ENCODE measurements around the gene PI4KB. TPM values are rescaled to one million over a fixed set of nuclear protein-coding genes. Genes with fewer than 3 reads are reported as not detected.

Gene PI4KB
- polyA plus RNA-seq, 1 of the 3 experiments (the other 2 are of a cell fraction): 62.9 TPM

DNA sequence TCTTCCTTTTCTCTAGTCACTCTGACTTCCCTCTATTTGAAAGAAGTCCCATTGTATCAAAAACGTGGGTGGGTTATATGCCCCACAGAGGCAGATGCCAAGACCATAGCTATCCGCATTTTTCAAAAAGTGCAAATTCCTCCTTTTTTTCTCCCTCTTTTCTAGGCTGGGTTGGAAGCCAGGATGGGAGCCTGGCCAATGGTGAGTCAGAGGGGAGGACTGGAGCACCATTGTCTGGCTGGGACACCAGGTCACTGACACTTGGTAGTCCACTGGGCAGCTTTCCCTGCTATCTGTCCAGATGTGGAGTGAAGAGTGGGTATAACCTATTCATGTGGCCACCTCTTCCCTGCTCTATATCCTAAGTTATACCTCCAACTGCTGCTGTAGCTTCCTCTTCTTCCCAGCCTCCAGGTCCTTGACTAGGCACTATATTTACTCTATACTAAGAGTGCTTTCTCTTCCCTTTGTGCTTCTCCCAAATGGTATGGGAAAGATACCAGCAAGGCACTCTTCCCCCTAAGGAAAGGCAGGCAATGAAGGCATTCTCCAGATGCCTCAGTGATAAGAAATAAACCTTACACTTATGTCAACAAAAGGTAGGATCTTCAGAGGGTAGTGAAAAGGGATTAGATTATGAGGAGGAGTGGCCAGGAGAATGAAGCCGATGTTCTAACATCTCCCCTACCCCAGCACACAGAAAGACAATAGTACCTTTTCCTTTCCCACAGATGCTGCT, 12.9 kb downstream of the PI4KB start:
- Histone ChIP-seq H3K27ac (ENCODE audit: low read depth in 2 of 2, low read length in 1 of 2) (peak overlapping the region; percentile 44 to 90; a peak in 3 of 4 replicates), H2AFZ (ENCODE audit: low read depth) (no peak overlapping the region), H3K9ac (no peak overlapping the region), H3K9me3 (no peaks in the 10 kb centered on the region), H4K20me1 (ENCODE audit: insufficient read depth) (peaks cover 14% of the 10 kb centered on the region), H3K4me1 (ENCODE audit: control insufficient read depth in 1 of 2, insufficient read depth in 2 of 2, low read depth in 1 of 2, low read length in 1 of 2) (peaks cover 22 to 44% of the 10 kb centered on the region in 2 experiments), H3F3A (replicated peaks; ENCODE audit: insufficient read depth) (peaks cover 40% of the 10 kb centered on the region), H3K4me2 (peak overlapping the region; percentile 66), H3K4me3 (ENCODE audit: low read depth in 2 of 2, low read length in 1 of 2) (no peak overlapping the region), H3K79me2 (ENCODE audit: insufficient read depth) (peaks cover 46% of the 10 kb centered on the region; the same call in 1 of the 2 replicates), H3K9me2 (no peaks in the 10 kb centered on the region), H3K27me3 (ENCODE audit: insufficient read depth) (no peaks in the 10 kb centered on the region), H3K36me3 (replicated peaks in 1 of 2; ENCODE audit: control insufficient read depth in 1 of 2, insufficient read depth in 2 of 2, low read length in 1 of 2) (peaks cover 25 to 42% of the 10 kb centered on the region in 2 experiments)
- DNase-seq: no peak
- ChIA-PET CTCF (interaction anchor here (0.6 to 15.1 kb wide), 4 partner anchors 12 to 73 kb away, joined by 3 to 309 read pairs (median 23); no protein-coding TSS in a partner anchor), POLR2A (interaction anchor here (0.8 kb wide), 1 partner anchor 9 kb away, joined by 3 read pairs; no protein-coding TSS in a partner anchor)
- WGBS (ENCODE audit: low lambda C conversion rate): 44% methylated on average over 3 of the region's 3 CpGs
- TF ChIP-seq NRF1 (IDR thresholded peaks at IDR 0.05; ENCODE audit: low read depth, low read length): no peak
- TF ChIP-seq, protein P1, sequence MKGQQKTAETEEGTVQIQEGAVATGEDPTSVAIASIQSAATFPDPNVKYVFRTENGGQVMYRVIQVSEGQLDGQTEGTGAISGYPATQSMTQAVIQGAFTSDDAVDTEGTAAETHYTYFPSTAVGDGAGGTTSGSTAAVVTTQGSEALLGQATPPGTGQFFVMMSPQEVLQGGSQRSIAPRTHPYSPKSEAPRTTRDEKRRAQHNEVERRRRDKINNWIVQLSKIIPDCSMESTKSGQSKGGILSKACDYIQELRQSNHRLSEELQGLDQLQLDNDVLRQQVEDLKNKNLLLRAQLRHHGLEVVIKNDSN (IDR thresholded peaks at IDR 0.05; ENCODE audit: borderline replicate concordance, low read depth): no peak
- TF ChIP-seq, protein P2, sequence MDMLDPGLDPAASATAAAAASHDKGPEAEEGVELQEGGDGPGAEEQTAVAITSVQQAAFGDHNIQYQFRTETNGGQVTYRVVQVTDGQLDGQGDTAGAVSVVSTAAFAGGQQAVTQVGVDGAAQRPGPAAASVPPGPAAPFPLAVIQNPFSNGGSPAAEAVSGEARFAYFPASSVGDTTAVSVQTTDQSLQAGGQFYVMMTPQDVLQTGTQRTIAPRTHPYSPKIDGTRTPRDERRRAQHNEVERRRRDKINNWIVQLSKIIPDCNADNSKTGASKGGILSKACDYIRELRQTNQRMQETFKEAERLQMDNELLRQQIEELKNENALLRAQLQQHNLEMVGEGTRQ (IDR thresholded peaks at IDR 0.05; ENCODE audit: borderline replicate concordance, low read depth, low read length): no peak
- TF ChIP-seq, protein P3, sequence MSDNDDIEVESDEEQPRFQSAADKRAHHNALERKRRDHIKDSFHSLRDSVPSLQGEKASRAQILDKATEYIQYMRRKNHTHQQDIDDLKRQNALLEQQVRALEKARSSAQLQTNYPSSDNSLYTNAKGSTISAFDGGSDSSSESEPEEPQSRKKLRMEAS (IDR thresholded peaks at IDR 0.05; ENCODE audit: low read depth): no peak
- no peak for TF ChIP-seq TEAD4 (IDR thresholded peaks at IDR 0.05; ENCODE audit: borderline replicate concordance, insufficient read depth)
- TF ChIP-seq JUND (IDR thresholded peaks at IDR 0.05): peak; percentile 72
- no peak for TF ChIP-seq FOXJ3 (CRISPR knock-in tag; IDR thresholded peaks at IDR 0.05)
- peak; percentile 83 for TF ChIP-seq FOSL2 (IDR thresholded peaks at IDR 0.05; ENCODE audit: borderline replicate concordance, low read depth)
- TF ChIP-seq GABPA (IDR thresholded peaks at IDR 0.05; ENCODE audit: low read depth): no peak
- TF ChIP-seq, protein P4, sequence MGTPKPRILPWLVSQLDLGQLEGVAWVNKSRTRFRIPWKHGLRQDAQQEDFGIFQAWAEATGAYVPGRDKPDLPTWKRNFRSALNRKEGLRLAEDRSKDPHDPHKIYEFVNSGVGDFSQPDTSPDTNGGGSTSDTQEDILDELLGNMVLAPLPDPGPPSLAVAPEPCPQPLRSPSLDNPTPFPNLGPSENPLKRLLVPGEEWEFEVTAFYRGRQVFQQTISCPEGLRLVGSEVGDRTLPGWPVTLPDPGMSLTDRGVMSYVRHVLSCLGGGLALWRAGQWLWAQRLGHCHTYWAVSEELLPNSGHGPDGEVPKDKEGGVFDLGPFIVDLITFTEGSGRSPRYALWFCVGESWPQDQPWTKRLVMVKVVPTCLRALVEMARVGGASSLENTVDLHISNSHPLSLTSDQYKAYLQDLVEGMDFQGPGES (IDR thresholded peaks at IDR 0.05; ENCODE audit: low read depth, low read length): no peak
- peak; percentile 77; the same call in 1 of the 2 replicates for TF ChIP-seq FOXM1 (IDR thresholded peaks at IDR 0.05; ENCODE audit: low read depth)
- TF ChIP-seq CHD2 (IDR thresholded peaks at IDR 0.05; ENCODE audit: low read length, partially characterized antibody): no peak
- no peak for TF ChIP-seq YY1 (IDR thresholded peaks at IDR 0.05; ENCODE audit: low read depth)
- TF ChIP-seq, protein P5, sequence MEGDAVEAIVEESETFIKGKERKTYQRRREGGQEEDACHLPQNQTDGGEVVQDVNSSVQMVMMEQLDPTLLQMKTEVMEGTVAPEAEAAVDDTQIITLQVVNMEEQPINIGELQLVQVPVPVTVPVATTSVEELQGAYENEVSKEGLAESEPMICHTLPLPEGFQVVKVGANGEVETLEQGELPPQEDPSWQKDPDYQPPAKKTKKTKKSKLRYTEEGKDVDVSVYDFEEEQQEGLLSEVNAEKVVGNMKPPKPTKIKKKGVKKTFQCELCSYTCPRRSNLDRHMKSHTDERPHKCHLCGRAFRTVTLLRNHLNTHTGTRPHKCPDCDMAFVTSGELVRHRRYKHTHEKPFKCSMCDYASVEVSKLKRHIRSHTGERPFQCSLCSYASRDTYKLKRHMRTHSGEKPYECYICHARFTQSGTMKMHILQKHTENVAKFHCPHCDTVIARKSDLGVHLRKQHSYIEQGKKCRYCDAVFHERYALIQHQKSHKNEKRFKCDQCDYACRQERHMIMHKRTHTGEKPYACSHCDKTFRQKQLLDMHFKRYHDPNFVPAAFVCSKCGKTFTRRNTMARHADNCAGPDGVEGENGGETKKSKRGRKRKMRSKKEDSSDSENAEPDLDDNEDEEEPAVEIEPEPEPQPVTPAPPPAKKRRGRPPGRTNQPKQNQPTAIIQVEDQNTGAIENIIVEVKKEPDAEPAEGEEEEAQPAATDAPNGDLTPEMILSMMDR (IDR thresholded peaks at IDR 0.05): no peak
- TF ChIP-seq EP300 (IDR thresholded peaks at IDR 0.05; ENCODE audit: borderline replicate concordance in 1 of 2, low read depth in 1 of 2, low read length in 1 of 2): peak in 1 of 2 experiments; percentile 26; a peak in 1 of 4 replicates
- TF ChIP-seq RXRA (IDR thresholded peaks at IDR 0.05; ENCODE audit: borderline replicate concordance, low read depth): peak; percentile 73; the same call in 1 of the 2 replicates
- TF ChIP-seq TAF1 (IDR thresholded peaks at IDR 0.05; ENCODE audit: borderline replicate concordance, low read depth, low read length): no peak
- TF ChIP-seq, protein P6, sequence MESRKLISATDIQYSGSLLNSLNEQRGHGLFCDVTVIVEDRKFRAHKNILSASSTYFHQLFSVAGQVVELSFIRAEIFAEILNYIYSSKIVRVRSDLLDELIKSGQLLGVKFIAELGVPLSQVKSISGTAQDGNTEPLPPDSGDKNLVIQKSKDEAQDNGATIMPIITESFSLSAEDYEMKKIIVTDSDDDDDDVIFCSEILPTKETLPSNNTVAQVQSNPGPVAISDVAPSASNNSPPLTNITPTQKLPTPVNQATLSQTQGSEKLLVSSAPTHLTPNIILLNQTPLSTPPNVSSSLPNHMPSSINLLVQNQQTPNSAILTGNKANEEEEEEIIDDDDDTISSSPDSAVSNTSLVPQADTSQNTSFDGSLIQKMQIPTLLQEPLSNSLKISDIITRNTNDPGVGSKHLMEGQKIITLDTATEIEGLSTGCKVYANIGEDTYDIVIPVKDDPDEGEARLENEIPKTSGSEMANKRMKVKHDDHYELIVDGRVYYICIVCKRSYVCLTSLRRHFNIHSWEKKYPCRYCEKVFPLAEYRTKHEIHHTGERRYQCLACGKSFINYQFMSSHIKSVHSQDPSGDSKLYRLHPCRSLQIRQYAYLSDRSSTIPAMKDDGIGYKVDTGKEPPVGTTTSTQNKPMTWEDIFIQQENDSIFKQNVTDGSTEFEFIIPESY (IDR thresholded peaks at IDR 0.05; ENCODE audit: borderline replicate concordance, low read depth): no peak
- peak; percentile 71 for TF ChIP-seq TCF12 (IDR thresholded peaks at IDR 0.05)
- TF ChIP-seq EZH2phosphoT487 (IDR thresholded peaks at IDR 0.05; ENCODE audit: borderline replicate concordance, low read depth): no peak
- peak; percentile 54; the same call in 1 of the 2 replicates for TF ChIP-seq SIN3A (IDR thresholded peaks at IDR 0.05; ENCODE audit: borderline replicate concordance, low read depth, low read length)
- TF ChIP-seq POLR2AphosphoS5 (IDR thresholded peaks at IDR 0.05; ENCODE audit: low read depth, low read length): peak; percentile 36; the same call in 1 of the 2 replicates
- TF ChIP-seq RFX5 (IDR thresholded peaks at IDR 0.05; ENCODE audit: low read length): no peak
- TF ChIP-seq NFIC (IDR thresholded peaks at IDR 0.05; ENCODE audit: borderline replicate concordance): peak; percentile 94
- TF ChIP-seq RCOR1 (IDR thresholded peaks at IDR 0.05; ENCODE audit: low read length): no peak
- no peak for TF ChIP-seq SMC3 (IDR thresholded peaks at IDR 0.05; ENCODE audit: low read depth, low read length)
- TF ChIP-seq ELF1 (IDR thresholded peaks at IDR 0.05): no peak
